Ascending aorta (tissue), 2 donors: ENCODE results near the gene ZNF365. TPM values are rescaled to one million over a fixed set of nuclear protein-coding genes. Genes with fewer than 3 reads are reported as not detected.

Experiments used
- DNase-seq, 2 donors: peaks; one replicate each; pipeline ENCODE4 v3.0.0-alpha.2; 2019; ENCODE audit warnings: low spot score in 2 of 2
- H3K27ac ChIP-seq, 2 donors: fragments of 200-600 bp; sonication (generic); one replicate each; pipeline ENCODE4 v1.5.1; 2016 to 2017; ENCODE audit warnings: mild to moderate bottlenecking in 1 of 2
- H3K27me3 ChIP-seq: fragments of 200-600 bp; sonication (generic); one replicate; pipeline ENCODE4 v1.5.1; 2017
- H3K36me3 ChIP-seq, 2 donors: fragments of 200-600 bp; sonication (generic); one replicate each; pipeline ENCODE4 v1.5.1; 2016
- H3K4me1 ChIP-seq, 2 donors: fragments of 200-600 bp; sonication (generic); one replicate each; pipeline ENCODE4 v1.5.1; 2016 to 2017; ENCODE audit warnings: mild to moderate bottlenecking in 1 of 2
- H3K4me3 ChIP-seq, 2 donors: fragments of 200-600 bp; sonication (generic); one replicate each; pipeline ENCODE4 v1.5.1; 2016 to 2017; ENCODE audit warnings: mild to moderate bottlenecking in 1 of 2
- H3K9me3 ChIP-seq, 2 donors: fragments of 200-600 bp; sonication (generic); one replicate each; pipeline ENCODE4 v1.5.1; 2016
- intact Hi-C: fragments of 100-400 bp; cut with DNase I; formaldehyde crosslinking; loops from one replicate; pipeline ENCODE4 v1.15.1; 2023
- total RNA-seq: library from RNA; depleted of rRNA; stranded (reverse); fragments of >200 nt; gene quantifications from one replicate; pipeline ENCODE4 v1.1.0, GENCODE V29; 2016
- TF ChIP-seq, protein P1 (sequence below), 3 experiments: fragments of 200-600 bp in 2 of 3; fragments of 450-650 bp in 1 of 3; sonication (generic) in 2 of 3; IDR thresholded peaks; one replicate each; pipeline ENCODE4 v1.5.1; 2016 to 2019; ENCODE audit warnings: antibody characterized with exemption in 3 of 3, mild to moderate bottlenecking in 1 of 3, moderate library complexity in 1 of 3

ZNF365 gene
- total RNA-seq, 1 donor from 2014 or later: not detected

DNA sequence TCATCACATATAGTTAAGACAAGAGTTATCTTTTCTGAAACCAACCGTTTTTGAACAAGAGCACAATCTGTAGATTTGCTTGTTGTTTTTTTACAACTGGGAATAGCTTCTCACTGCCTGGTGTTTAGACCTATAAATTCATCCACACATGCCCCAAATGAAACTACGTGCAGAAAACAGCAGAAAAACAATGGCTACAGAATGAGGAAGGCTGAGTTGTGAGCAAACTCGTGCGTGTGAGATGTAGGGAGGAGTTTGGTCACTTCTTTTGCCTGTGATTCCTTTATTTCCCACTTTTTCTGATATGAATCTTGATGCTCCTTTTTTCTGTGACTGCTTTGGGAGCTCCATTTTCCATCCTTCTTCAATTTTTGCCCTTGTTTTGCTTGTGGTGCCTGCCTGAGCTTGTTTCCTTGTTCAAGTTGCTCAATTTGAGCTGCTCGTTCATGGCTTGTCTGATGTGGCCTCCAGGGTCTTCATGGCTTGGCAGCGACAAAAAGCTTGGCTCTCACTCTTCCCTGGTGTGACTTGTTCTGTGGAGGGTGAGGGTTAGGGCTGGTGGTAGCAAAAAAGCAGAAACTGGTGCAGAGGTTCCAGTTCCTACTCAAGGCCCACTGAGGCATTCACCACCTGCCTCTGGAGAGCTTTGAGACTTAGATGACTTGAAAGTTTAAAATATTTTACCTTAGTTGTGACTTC lies 76.9 kb downstream of the ZNF365 start:
- Histone ChIP-seq H3K36me3 (no peaks in the 10 kb centered on the region), H3K4me1 (no peaks in the 10 kb centered on the region), H3K9me3 (no peaks in the 10 kb centered on the region), H3K4me3 (no peak overlapping the region), H3K27ac (no peak overlapping the region), H3K27me3 (no peaks in the 10 kb centered on the region)
- TF ChIP-seq, protein P1, sequence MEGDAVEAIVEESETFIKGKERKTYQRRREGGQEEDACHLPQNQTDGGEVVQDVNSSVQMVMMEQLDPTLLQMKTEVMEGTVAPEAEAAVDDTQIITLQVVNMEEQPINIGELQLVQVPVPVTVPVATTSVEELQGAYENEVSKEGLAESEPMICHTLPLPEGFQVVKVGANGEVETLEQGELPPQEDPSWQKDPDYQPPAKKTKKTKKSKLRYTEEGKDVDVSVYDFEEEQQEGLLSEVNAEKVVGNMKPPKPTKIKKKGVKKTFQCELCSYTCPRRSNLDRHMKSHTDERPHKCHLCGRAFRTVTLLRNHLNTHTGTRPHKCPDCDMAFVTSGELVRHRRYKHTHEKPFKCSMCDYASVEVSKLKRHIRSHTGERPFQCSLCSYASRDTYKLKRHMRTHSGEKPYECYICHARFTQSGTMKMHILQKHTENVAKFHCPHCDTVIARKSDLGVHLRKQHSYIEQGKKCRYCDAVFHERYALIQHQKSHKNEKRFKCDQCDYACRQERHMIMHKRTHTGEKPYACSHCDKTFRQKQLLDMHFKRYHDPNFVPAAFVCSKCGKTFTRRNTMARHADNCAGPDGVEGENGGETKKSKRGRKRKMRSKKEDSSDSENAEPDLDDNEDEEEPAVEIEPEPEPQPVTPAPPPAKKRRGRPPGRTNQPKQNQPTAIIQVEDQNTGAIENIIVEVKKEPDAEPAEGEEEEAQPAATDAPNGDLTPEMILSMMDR (IDR thresholded peaks at IDR 0.05): no peak
- DNase-seq: no peak
- intact Hi-C loops: no loop called here

DNA sequence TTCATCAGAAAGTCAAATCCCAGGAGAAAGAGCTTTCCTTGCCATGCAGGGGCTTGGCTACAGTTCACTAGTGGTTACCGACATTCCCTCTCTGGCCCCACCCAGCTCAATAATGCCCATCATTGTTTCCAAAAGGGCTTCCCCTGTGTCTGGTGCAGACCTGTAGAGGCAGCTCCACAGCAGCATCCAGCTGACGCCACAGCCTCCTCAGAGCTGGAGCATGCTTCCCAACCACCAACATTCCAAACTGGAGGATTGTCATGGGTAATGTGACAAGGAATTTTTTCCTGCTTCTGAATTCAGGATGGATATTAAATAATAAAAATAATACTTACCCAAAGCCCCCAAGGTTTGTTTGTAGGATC lies 77.4 kb downstream of the ZNF365 start:
- no peak for DNase-seq
- Histone ChIP-seq H3K27ac (no peak overlapping the region), H3K36me3 (no peaks in the 10 kb centered on the region), H3K4me1 (no peaks in the 10 kb centered on the region), H3K27me3 (no peaks in the 10 kb centered on the region), H3K9me3 (no peaks in the 10 kb centered on the region), H3K4me3 (no peak overlapping the region)
- TF ChIP-seq, protein P1 (IDR thresholded peaks at IDR 0.05): no peak
- intact Hi-C loops: no loop called here

Other genes starting within 250 kb of the ZNF365 start
- not detected for gene RTKN2, start 105.5 kb upstream of the ZNF365 start, total RNA-seq